ENCODE measurements around the gene RPTOR.

RPTOR gene

GRCh38 chr17:80666867-80667266 is 122.2 kb downstream of the RPTOR start:
- DNase-seq (ENCODE audit: low spot score): no peak

DNA sequence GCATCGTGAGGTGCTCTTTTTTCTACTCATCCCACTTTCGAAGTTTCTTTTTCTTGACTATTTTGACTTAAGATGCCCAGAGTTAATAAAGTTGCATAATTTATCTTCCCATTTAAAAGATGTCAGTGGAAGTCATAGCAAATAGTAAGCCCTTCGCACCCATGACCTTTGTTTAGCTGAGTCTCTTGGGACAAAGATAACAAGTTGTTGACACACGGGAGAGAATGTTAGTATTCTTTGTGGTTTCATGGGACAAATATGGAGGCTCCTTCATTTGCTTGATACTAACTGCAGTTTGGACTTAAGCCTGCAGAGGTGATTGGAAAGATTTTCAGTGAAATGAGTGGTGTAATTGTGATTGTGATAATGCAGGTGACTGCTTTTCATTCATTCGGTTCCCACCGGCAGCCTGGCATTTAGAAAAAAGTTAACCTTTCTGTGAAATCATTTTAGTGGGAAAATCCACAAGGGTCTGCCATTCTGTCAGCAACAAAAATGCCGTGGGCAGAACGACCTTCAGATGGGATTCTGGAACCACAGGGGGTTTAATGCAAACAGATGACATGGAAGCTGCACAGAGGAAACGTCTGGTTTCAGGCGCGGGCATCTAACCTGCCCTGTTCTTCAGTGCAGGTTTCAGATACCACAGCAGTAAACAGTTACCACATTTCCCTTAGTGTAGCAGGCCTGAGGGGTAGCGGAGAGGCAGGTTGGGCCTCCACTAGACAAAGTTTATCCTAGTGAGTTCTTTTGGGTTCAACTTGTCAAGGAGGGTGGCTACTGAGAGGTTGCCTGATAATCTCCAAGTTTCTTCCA is 123.0 kb downstream of the RPTOR start:
- no peak for DNase-seq (ENCODE audit: low spot score)

GRCh38 chr17:80668375-80669148 is 123.9 kb downstream of the RPTOR start:
- DNase-seq (ENCODE audit: low spot score): no peak

DNA sequence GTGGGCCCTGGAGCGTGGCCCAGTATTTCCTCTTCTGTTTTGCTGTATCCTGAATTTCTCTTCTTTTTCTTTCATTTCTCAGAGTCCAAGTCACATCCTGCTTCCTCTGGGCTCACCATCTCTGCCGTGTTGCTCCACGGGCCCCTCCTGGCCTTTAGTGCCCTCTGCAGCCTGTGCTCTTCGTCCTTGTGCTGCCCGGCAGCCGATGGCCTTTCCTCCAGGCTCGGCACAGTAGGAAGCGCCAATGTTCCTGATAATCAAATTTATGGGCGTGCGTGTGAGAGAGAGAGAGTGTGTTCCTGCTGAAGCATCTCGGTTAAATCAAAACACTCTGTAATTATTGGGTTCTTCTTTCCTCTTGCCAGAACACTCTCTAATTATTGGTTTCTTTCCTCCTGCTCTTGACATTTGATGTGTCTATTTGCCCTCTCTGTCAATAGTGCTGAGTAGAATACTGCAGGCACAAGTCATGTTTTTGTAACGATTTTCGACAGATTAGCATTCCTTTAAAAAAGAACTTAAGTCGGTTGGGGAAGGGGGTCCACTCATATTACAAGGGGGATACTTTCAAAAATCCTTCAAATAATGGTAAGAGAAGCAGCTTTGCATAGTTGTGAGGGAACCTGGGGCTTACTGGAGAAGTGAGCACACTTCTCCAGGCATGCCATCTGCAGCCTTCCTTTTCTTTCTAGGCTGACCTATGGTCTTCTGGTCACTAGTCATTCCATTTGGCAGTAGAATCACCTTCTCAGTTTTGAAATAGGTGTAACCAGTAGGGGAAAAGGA is 126.6 kb downstream of the RPTOR start:
- no peak for DNase-seq (ENCODE audit: low spot score)

GRCh38 chr17:80671825-80672110 is 127.1 kb downstream of the RPTOR start:
- DNase-seq (ENCODE audit: low spot score): no peak

DNA sequence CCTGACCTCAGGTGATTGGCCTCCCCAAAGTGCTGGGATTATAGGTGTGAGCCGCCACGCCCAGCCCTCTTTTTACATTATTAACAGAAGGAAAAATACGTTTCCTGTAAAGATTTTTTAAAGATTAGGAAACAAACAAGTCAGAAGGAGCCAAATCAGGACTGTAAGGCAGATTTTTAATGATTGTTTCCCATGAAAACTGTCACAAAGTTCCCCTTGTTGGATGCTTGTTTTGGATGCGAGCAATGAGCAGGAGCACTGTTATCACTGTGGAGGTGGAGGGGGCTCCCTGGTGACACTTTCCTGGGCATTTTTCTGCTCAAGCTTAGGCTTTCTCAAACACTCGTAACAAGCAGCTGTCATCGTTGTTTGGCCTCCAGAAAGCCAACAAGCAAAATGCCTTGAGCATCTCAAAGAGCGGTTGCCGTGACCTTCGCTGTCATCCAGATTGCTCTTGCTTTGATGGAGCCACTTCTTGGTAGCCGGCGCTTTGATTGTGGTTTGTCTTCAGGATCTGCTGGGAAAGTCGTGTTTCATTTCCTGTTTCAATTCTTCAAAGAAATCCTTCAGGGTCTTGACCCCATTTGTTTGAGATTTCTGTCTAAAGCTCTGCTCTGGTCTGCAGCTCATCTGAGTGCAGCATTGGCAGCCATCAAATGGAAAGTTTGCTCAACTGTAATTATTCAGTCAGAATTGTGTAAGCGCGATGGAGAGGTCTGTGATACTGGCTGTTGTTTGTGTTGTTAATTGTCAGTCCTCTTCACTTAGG is 128.7 kb downstream of the RPTOR start:
- DNase-seq (ENCODE audit: low spot score): no peak

DNA sequence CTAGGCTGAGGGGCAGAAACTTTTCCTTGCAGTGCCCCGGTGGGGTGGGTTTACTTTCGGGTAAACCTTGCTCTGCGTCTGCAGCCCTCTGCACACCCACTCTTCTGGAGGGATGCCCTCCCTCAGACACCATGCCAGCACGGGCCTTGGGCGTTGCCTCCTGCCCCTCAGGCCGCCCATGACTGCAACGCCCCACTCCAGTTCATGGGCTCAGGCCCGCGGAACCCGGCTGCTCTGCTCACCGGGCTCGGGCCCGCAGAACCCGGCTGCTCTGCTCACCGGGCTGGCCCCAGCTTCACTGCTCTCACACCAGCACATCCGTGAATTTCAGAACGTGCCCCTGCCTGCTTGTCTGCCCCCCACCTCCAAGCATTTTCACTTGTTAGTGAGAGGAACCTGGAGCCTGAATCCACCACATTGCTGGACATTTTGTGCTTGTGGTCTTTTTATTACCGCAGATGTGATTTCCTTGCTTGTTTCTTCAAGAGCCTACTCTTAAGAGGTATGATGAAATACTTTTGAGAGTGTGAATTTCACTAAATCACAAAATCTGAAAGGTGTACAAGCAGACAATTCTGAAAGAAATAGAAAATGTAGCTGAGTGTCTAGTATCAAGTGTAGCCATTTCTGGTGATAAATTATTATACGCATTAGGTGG is 130.9 kb downstream of the RPTOR start:
- DNase-seq (ENCODE audit: low spot score): no peak

- DNase-seq (ENCODE audit: low spot score): no peak
Measured at GRCh38 chr17:80676096-80676466, 131.4 kb downstream of the RPTOR start.

DNA sequence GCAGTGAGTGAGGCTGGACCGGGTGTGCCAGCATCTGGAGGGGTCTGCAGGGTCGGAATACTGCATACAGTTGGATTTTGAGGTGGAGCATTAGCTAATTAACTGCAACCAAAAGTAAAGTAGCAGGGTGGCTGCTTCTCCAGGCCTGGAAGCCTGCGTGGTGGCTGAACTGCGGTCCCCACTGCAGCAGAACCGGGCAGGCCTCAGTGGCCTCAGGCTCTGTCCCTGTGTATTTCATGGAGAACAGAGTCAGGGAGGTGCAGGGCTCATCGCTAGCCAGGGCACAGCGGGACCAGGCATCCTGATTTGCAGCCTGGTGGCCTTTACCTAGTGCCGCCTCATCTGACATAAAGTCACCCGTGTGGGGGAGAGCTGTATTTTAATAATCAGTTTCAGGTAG is 131.9 kb downstream of the RPTOR start:
- DNase-seq (ENCODE audit: low spot score): no peak

GRCh38 chr17:80677214-80677756 is 132.6 kb downstream of the RPTOR start:
- DNase-seq (ENCODE audit: low spot score): no peak

- no peak for DNase-seq (ENCODE audit: low spot score)
Measured at GRCh38 chr17:80679816-80680215, 135.2 kb downstream of the RPTOR start.

DNA sequence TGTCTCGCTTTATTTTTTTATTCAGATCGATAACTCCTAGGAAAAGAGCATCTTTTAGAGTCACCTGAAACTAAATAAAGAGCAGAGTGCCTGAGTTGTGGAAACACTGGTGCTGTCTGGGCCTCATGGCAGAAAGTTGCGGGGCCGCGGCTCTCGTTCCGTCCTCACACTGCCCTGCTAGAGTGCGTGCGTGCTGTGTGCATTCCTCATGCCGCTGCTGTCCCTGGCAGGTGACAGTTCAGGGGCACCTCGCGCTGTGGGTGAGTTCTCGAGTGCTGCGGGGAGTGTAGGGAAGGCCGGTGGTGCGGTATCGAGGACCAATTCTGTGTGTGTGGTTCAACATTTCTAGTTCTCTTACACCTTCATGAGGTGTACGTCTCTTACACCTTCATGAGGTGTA is 136.6 kb downstream of the RPTOR start:
- DNase-seq (ENCODE audit: low spot score): no peak

GRCh38 chr17:80682372-80682771 is 137.7 kb downstream of the RPTOR start:
- no peak for DNase-seq (ENCODE audit: low spot score)

DNA sequence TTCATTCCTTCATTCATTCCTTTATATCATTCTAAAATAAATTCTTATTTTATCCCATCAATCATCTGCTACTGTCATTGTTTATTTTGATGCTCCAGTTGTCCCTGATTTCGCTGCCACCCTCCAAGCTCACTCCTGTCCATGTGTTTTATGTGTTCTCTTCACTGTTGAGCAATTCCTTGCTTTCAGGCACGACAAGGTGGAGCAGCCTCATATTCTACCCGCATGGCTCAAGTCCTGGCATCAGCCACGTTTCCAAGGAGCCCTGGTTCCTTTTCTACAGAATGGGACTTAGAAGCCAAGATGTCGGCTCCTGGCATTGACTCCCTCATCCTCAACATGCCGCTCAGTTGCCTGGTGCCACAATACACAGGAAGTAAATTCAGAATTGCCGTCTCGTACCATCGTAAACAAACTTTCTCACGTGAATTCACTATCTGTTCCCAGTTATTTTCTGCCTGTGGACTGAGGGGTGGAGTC is 139.0 kb downstream of the RPTOR start:
- no peak for DNase-seq (ENCODE audit: low spot score)

GRCh38 chr17:80687839-80688238 is 143.2 kb downstream of the RPTOR start:
- no peak for DNase-seq (ENCODE audit: low spot score)

GRCh38 chr17:80689129-80689619 is 144.5 kb downstream of the RPTOR start:
- no peak for DNase-seq (ENCODE audit: low spot score)

GRCh38 chr17:80691784-80692183 is 147.1 kb downstream of the RPTOR start:
- DNase-seq (ENCODE audit: low spot score): no peak

DNA sequence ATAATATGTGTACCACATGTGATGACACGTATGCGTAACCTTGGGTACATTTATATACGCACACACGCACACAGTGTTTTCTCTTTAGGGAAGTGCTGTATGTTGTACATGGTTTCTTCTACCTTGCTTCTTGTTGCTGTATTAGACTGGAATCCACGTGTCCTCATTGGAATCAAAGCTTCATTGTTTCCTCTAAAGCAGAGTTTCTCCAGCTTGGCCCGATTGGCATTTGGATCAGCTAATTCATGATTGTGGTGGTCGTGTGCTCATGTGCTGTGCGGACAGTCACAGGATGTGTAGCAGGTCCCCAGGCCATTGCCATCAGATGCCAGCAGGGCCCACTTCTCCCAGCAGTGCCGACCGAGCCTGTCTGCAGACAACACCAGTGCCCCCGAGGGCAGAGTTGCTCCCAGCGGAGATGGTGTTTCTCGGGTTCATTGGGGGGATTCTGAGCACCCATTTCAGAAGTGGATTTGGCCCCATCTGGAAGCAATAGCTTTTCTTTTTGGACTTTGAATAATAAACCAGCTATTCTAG is 148.4 kb downstream of the RPTOR start:
- DNase-seq (ENCODE audit: low spot score): no peak

DNA sequence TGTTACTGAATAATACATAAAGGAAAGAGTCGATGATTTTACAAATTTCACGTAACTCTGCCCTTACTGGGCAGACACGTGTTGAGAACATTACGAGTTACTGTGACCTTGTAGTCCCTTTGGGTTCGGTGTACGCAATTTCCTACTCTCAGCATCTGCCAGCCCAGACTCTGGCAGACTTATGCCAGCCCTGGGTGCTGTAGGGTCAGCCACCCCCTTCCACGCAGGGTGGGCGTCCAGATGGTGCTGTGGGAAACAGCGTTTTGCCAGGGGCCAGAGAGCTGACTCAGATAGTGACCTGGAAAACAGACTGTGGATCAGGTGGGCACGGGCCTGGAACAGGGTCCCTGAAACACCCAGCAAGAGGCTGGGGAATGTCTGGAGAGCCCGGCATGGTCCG is 148.9 kb downstream of the RPTOR start:
- DNase-seq (ENCODE audit: low spot score): no peak

DNA sequence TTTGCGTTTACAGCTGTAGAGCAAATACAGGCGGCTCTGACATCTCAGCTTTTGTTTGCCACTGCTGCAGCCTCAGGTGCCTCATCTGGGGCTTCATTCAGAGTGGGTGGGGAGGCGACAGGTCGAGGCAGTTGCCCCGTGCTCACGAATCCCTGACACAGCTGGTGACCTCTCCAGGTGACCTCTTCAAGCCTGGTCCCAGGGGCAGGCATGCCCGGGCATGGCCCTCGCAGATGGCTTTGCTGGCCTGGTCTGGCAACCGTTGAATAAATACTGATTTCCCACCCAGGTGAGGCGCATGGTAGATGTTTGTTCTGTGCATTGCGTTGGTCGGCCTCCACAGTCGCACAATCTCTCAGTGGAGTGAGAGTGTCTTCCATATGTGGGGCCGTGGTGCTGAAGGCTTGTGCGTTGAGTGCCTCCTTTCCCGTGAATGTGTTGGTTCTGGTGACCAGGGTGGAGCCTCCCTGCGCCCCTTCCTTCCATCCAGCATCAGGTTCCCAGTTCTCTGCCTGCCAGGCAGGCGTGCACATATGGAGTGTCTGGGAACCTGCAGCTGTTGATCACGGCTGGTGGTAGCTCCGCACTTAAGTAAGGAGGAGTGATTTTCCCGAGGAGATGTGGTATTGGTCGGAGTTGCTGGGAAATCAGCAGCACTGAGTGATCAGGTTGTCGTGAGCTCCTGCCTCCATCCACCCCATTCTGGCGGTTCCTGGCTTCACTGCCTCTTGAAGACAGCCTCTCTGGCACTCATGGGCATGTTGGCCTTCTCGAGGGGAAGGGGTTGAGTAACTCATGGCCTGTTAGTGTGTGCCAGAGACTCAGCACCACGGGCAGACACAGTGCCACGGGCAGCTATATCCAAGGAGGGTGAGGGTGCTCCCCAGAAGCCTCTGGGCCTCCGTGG is 149.7 kb downstream of the RPTOR start:
- DNase-seq (ENCODE audit: low spot score): no peak
